Osteocyte (in vitro differentiated cells): ENCODE measurements around the gene YEATS4. TPM values are rescaled to one million over a fixed set of nuclear protein-coding genes. Genes with fewer than 3 reads are reported as not detected.

ENCODE experiments used
- DNase-seq: peaks from one replicate; pipeline ENCODE4 v3.0.0; 2021; ENCODE audit warnings: mixed read lengths; ENCODE audit not compliant: unreplicated experiment; ENCODE audit errors: extremely low spot score
- H3K27ac Mint-ChIP-seq: one replicate; pipeline ENCODE4 v1.8.0; 2021; ENCODE audit warnings: mild to moderate bottlenecking, mixed read lengths; ENCODE audit not compliant: unreplicated experiment
- H3K27me3 Mint-ChIP-seq: one replicate; pipeline ENCODE4 v1.8.0; 2021; ENCODE audit warnings: mixed read lengths; ENCODE audit not compliant: unreplicated experiment
- H3K36me3 Mint-ChIP-seq: one replicate; pipeline ENCODE4 v1.8.0; 2021; ENCODE audit warnings: mixed read lengths; ENCODE audit not compliant: unreplicated experiment
- H3K4me1 Mint-ChIP-seq: one replicate; pipeline ENCODE4 v1.8.0; 2021; ENCODE audit warnings: mixed read lengths; ENCODE audit not compliant: unreplicated experiment
- H3K4me3 Mint-ChIP-seq: one replicate; pipeline ENCODE4 v1.8.0; 2021; ENCODE audit warnings: mild to moderate bottlenecking, moderate library complexity, mixed read lengths; ENCODE audit not compliant: unreplicated experiment
- H3K9me3 Mint-ChIP-seq: one replicate; pipeline ENCODE4 v1.8.0; 2021; ENCODE audit warnings: mixed read lengths; ENCODE audit not compliant: unreplicated experiment
- total RNA-seq: library from RNA; stranded (reverse); gene quantifications from 2 replicates; pipeline ENCODE4 v1.2.1, GENCODE V29; 2021
- TF ChIP-seq, protein P1 (sequence below): fragments of 200-600 bp; sonication (generic); IDR thresholded peaks from 2 replicates; pipeline ENCODE4 v1.5.0; 2021; ENCODE audit warnings: antibody characterized with exemption, mild to moderate bottlenecking, moderate library complexity

The YEATS4 gene
- total RNA-seq, 1 donor from 2014 or later: 15.9 TPM

DNA sequence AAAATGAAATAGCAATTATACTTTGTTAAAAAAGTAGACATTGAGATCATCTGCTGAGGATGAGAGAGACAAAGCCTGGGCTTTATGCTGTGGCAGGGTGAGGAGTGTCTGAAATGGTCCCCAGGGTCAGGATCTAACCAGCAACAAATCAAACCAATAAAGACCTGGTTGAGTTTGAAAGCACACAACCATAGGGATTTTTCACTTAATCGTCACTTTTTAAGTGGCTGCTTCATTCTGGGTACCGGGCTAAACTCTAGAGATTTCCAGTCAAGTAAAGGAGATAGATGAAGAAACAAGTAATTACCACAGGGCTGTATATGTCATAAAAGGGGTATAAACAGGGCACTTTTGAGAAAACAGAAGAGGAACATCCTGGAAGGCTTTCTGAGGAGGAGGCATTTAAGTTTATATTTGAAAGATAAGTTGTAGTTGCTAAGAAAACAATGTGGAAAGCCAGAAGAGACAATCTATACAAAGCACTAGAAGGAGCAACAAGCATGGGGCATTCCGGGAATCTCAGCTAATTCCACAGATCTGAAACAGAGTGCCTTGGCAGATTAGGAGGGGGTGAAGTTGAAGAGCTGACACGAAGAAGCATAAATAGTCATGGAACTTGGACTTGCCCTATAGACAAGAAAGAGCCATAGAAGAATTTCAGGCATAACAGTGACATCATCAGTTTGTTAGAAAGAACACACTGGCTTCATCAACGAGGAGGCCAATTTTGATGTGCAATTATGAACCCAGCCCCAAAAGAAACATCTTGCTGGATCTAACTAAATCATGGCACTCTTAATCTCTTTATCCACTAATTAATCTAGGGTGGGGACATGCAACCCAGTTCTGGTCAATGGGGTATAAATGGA, 63.7 kb downstream of the YEATS4 start:
- no peak for DNase-seq

DNA sequence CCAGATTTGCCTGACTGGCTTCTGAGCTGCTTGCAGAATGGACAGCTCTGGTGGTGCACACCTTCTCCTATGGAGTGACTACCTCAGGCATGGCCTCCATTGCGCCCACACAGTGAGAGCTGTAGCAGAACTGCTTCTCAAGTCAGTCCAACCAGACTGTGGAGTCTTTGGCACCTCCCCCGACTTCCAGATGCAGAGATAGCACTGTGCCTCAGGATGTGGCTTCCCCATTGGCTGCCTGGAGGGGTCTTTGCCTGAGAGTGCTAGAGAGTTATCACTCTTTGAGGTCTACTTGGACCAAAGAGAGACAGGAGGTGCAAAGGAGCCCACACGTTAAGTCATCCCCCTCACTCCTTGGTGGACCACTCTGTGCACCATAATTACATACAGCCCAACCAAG, 65.9 kb downstream of the YEATS4 start:
- TF ChIP-seq, protein P1, sequence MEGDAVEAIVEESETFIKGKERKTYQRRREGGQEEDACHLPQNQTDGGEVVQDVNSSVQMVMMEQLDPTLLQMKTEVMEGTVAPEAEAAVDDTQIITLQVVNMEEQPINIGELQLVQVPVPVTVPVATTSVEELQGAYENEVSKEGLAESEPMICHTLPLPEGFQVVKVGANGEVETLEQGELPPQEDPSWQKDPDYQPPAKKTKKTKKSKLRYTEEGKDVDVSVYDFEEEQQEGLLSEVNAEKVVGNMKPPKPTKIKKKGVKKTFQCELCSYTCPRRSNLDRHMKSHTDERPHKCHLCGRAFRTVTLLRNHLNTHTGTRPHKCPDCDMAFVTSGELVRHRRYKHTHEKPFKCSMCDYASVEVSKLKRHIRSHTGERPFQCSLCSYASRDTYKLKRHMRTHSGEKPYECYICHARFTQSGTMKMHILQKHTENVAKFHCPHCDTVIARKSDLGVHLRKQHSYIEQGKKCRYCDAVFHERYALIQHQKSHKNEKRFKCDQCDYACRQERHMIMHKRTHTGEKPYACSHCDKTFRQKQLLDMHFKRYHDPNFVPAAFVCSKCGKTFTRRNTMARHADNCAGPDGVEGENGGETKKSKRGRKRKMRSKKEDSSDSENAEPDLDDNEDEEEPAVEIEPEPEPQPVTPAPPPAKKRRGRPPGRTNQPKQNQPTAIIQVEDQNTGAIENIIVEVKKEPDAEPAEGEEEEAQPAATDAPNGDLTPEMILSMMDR: no peak
- H3K9me3 Mint-ChIP-seq: no peaks in the 10 kb centered on the region
- H3K36me3 Mint-ChIP-seq: no peaks in the 10 kb centered on the region
- no peak for DNase-seq
- no peak overlapping the region for H3K27ac Mint-ChIP-seq
- no peaks in the 10 kb centered on the region for H3K27me3 Mint-ChIP-seq
- peaks cover 12% of the 10 kb centered on the region for H3K4me1 Mint-ChIP-seq
- no peak overlapping the region for H3K4me3 Mint-ChIP-seq

More for the DNA sequence above, 63.7 kb downstream of the YEATS4 start:
- Mint-ChIP-seq H3K9me3 (no peaks in the 10 kb centered on the region), H3K4me3 (no peak overlapping the region), H3K4me1 (peaks cover under 1% of the 10 kb centered on the region), H3K27me3 (no peaks in the 10 kb centered on the region), H3K27ac (no peak overlapping the region), H3K36me3 (no peaks in the 10 kb centered on the region)
- TF ChIP-seq, protein P1: no peak

DNA sequence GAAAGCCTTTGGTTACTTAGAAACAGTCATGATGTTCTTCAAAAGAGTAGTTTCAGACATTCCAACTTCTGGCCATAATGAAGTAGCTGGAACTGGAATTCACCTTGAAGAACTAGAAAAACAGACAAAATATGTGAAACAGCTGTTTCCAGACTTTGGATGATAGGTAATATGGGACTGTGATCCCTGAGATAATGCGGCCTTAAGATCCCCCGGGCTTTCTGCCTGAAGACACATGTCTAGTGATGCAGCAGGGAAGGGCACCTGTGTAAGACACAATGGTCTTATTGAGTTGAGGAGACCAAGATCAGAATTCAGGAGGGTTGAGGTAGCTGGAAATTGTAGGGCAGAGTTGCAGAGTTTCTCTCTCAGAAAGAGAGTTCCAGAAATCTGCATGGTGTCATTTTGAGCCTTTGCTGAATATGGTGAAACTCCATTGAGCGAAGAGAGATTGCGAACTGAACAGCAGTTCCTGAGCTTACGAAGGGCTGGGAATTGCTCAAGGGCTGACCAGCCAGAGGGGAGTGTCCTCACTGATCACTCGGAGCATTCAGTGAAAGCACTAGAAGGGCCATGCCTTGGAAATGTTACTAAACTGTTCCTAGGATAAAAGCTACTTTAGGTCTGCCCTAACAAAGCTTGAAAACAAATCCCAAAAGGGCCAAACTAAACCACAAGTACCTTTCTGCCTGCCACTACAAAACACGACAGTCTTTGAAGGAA, 69.0 kb downstream of the YEATS4 start:
- Mint-ChIP-seq H3K9me3 (no peaks in the 10 kb centered on the region), H3K27me3 (no peaks in the 10 kb centered on the region), H3K4me1 (peaks cover 27% of the 10 kb centered on the region), H3K27ac (no peak overlapping the region), H3K36me3 (no peaks in the 10 kb centered on the region), H3K4me3 (no peak overlapping the region)
- DNase-seq: no peak
- TF ChIP-seq, protein P1: no peak

DNA sequence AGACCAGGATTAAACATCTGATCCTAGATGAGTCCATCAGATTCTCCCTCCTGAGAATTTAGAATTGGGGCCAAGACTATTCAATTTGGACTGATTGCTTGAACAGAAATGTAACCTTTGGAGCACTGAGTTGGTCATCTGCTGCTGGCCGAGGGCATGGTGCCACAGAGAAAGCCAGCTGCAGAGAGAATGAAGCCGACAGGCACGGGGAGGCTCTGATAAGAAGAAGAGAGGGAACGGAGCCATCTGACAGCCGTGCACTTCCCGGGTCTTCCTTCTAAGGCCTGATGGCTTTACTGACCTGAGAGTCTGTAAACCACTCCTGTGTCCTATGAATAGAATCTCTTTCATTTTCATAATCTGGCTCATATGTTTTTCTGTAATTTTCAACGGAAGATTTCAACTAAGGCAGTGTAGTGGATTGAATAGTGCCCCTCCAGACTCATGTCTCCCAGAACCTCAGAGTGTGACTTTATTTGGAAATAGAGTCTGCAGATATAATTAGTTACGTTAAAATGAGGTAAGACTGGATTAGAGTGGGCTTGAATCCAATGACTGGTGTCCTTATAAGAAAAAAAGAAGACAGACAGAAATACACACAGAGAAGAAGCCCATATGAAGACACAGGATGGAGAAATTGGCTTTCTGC, 71.5 kb downstream of the YEATS4 start:
- Mint-ChIP-seq H3K4me3 (no peak overlapping the region), H3K4me1 (peaks cover 27% of the 10 kb centered on the region), H3K27me3 (no peaks in the 10 kb centered on the region), H3K27ac (peak overlapping the region; percentile 66), H3K9me3 (no peaks in the 10 kb centered on the region), H3K36me3 (no peaks in the 10 kb centered on the region)
- DNase-seq: no peak
- TF ChIP-seq, protein P1: no peak
